T-cell (primary cell): Measurements from ENCODE around the gene FBXW7. TPM values are rescaled to one million over a fixed set of nuclear protein-coding genes. Genes with fewer than 3 reads are reported as not detected.

Experiments used
- ATAC-seq, 4 experiments: fragments of 200-7000 bp in 3 of 4; fragments of 150-1000 bp in 1 of 4; cut with Tn5 transposase; replicated peaks in 1 of 4; 1 replicate in 3 of 4; 2 replicates in 1 of 4; pipeline ENCODE4 v1.10.0; 2021; ENCODE audit warnings: moderate library complexity in 3 of 4, mild to moderate bottlenecking in 2 of 4, moderate number of reproducible peaks in 1 of 4
- CTCF ChIA-PET, 2 donors: fragments of 300-600 bp; sonication (Branson Sonifier 250); formaldehyde crosslinking; loops; one replicate each; lab custom pipeline; 2022; ENCODE audit warnings: antibody characterized with exemption in 2 of 2; lab: Charles Lee
- POLR2A ChIA-PET, 2 donors: fragments of 300-600 bp; sonication (Branson Sonifier 250); formaldehyde crosslinking; loops; one replicate each; lab custom pipeline; 2022; ENCODE audit warnings: antibody characterized with exemption in 2 of 2; lab: Charles Lee
- DNase-seq, 35 experiments: peaks; one replicate each; pipeline versions ENCODE4 v3.0.0 to v3.0.0-alpha.2; 2013 to 2023
- H3K27ac ChIP-seq: one replicate; pipeline ENCODE4 v1.5.1; 2013; ENCODE audit warnings: low read length
- H3K27me3 ChIP-seq, 2 experiments: replicated peaks in 1 of 2; 1 replicate in 1 of 2; 2 replicates in 1 of 2; pipeline versions ENCODE4 v1.6.1 to v1.7.0; 2013; ENCODE audit warnings: low read length in 1 of 2, mixed read lengths in 1 of 2; ENCODE audit not compliant: control insufficient read depth in 2 of 2, insufficient read depth in 2 of 2; ENCODE audit errors: extremely low read depth in 1 of 2
- H3K36me3 ChIP-seq, 2 donors: 1 replicate in 1 of 2; 2 replicates in 1 of 2; pipeline versions ENCODE4 v1.6.1 to v1.7.0; 2013; ENCODE audit warnings: low read length in 1 of 2; ENCODE audit not compliant: control insufficient read depth in 2 of 2, insufficient read depth in 1 of 2; ENCODE audit errors: extremely low read depth in 1 of 2
- H3K4me1 ChIP-seq, 2 experiments: 1 replicate in 1 of 2; 2 replicates in 1 of 2; pipeline versions ENCODE4 v1.6.1 to v1.7.0; 2013; ENCODE audit warnings: low read length in 2 of 2, mixed read lengths in 1 of 2; ENCODE audit not compliant: insufficient read depth in 2 of 2, control insufficient read depth in 1 of 2; ENCODE audit errors: extremely low read depth in 1 of 2
- H3K4me3 ChIP-seq, 2 donors: 1 replicate in 1 of 2; 2 replicates in 1 of 2; pipeline versions ENCODE4 v1.5.1 to v1.7.0; 2013; ENCODE audit warnings: mild to moderate bottlenecking in 2 of 2, low read length in 1 of 2, moderate library complexity in 1 of 2; ENCODE audit not compliant: control insufficient read depth in 1 of 2; ENCODE audit errors: extremely low read depth in 1 of 2
- H3K9me3 ChIP-seq: 2 replicates; pipeline ENCODE4 v1.7.0; 2013
- H3K27ac Mint-ChIP-seq, 2 donors: one replicate each; pipeline ENCODE4 v1.8.0; 2020 to 2021; ENCODE audit warnings: mild to moderate bottlenecking in 2 of 2, mixed read lengths in 2 of 2
- H3K27me3 Mint-ChIP-seq, 2 donors: one replicate each; pipeline ENCODE4 v1.8.0; 2021 to 2022; ENCODE audit warnings: mixed read lengths in 2 of 2
- H3K36me3 Mint-ChIP-seq: one replicate; pipeline ENCODE4 v1.8.0; 2021; ENCODE audit warnings: mixed read lengths
- H3K4me1 Mint-ChIP-seq, 3 donors: one replicate each; pipeline ENCODE4 v1.8.0; 2020 to 2022; ENCODE audit warnings: mixed read lengths in 3 of 3, mild to moderate bottlenecking in 1 of 3
- H3K4me3 Mint-ChIP-seq, 3 donors: one replicate each; pipeline ENCODE4 v1.8.0; 2020 to 2022; ENCODE audit warnings: mild to moderate bottlenecking in 3 of 3, mixed read lengths in 3 of 3, moderate library complexity in 3 of 3
- H3K9me3 Mint-ChIP-seq, 3 donors: one replicate each; pipeline ENCODE4 v1.8.0; 2020 to 2022; ENCODE audit warnings: mixed read lengths in 3 of 3
- WGBS: methylation state at CpG from one replicate; pipeline ENCODE4 v1.1.5; 2013; ENCODE audit warnings: missing lambda C conversion rate; ENCODE audit not compliant: insufficient coverage; 5-methylcytosine and 5-hydroxymethylcytosine counted together
- total RNA-seq, 35 experiments: library from RNA in 6 of 35; stranded (reverse) in 6 of 35; fragments of 120-200 nt in 1 of 35; gene quantifications; one replicate each; pipeline versions ENCODE4 v1.2.1 to v1.2.4 and lab custom pipeline; 2013 to 2026

The FBXW7 gene
- total RNA-seq, 5 donors from 2014 or later (not counting 1 experiment from before 2014, with no cell fraction given) = 91.9 to 131 (median 96.0) TPM

- no peaks in the 10 kb centered on the region for H3K27me3 Mint-ChIP-seq
- H3K36me3 Mint-ChIP-seq = peaks cover 19% of the 10 kb centered on the region
- peak overlapping the region in 1 of 3 donors; percentile 27 for H3K4me3 Mint-ChIP-seq
- CTCF ChIA-PET = interaction anchor here (0.6 to 1.2 kb wide), 3 partner anchors 14 to 1329 kb away, joined by 3 to 7 read pairs (median 5); no protein-coding TSS in a partner anchor
- Histone ChIP-seq H3K27me3 (no peaks in the 10 kb centered on the region), H3K4me1 (peaks cover 4 to 27% of the 10 kb centered on the region in 2 experiments), H3K36me3 (no peaks in the 10 kb centered on the region), H3K27ac (no peak overlapping the region), H3K9me3 (no peaks in the 10 kb centered on the region), H3K4me3 (no peak overlapping the region)
- DNase-seq (no peak), ATAC-seq (peak in 1 of 4 experiments; percentile 59)
- WGBS = 14% methylated on average over 2 of the region's 5 CpGs
- peak overlapping the region; percentile 16 to 66 for H3K27ac Mint-ChIP-seq
- H3K9me3 Mint-ChIP-seq = peaks cover 0 to 4% (median 0%) of the 10 kb centered on the region in 3 donors
- POLR2A ChIA-PET = interaction anchor here (0.6 to 0.7 kb wide), 3 partner anchors 13 to 77 kb away, joined by 3 to 11 read pairs (median 3); no protein-coding TSS in a partner anchor
- H3K4me1 Mint-ChIP-seq = peaks cover 55 to 62% (median 59%) of the 10 kb centered on the region in 3 donors
These were observed 71.7 kb downstream of the FBXW7 start for GRCh38 chr4:152464030-152464823.

- no peaks in the 10 kb centered on the region for H3K27me3 ChIP-seq
- Mint-ChIP-seq H3K9me3 (peaks cover 0 to 4% (median 0%) of the 10 kb centered on the region in 3 donors), H3K27me3 (no peaks in the 10 kb centered on the region), H3K36me3 (peaks cover 19% of the 10 kb centered on the region), H3K4me1 (peaks cover 61 to 68% (median 66%) of the 10 kb centered on the region in 3 donors), H3K27ac (peak overlapping the region; percentile 9 to 41), H3K4me3 (peak overlapping the region in 1 of 3 donors; percentile 27)
- ChIA-PET POLR2A (no interaction called here), CTCF (interaction anchor here (0.6 to 1.0 kb wide), 2 partner anchors 13 to 1328 kb away, joined by 3 to 7 read pairs; no protein-coding TSS in a partner anchor)
- peaks cover 4 to 28% of the 10 kb centered on the region in 2 experiments for H3K4me1 ChIP-seq
- H3K9me3 ChIP-seq = no peaks in the 10 kb centered on the region
- no CpG with 5 or more reads among the region's 2 CpGs for WGBS
- ATAC-seq = no peak
- no peak overlapping the region for H3K4me3 ChIP-seq
- H3K27ac ChIP-seq = no peak overlapping the region
- DNase-seq = no peak
- H3K36me3 ChIP-seq = no peaks in the 10 kb centered on the region
These were observed 72.3 kb downstream of the FBXW7 start for GRCh38 chr4:152463562-152463961.

GRCh38 chr4:152462695-152463094, 73.2 kb downstream of the FBXW7 start:
- POLR2A ChIA-PET = no interaction called here
- Mint-ChIP-seq H3K4me1 (peaks cover 67 to 73% (median 68%) of the 10 kb centered on the region in 3 donors), H3K36me3 (peaks cover 16% of the 10 kb centered on the region), H3K27me3 (no peaks in the 10 kb centered on the region), H3K4me3 (no peak overlapping the region), H3K27ac (no peak overlapping the region), H3K9me3 (peaks cover 0 to 4% (median 0%) of the 10 kb centered on the region in 3 donors)
- H3K27me3 ChIP-seq = no peaks in the 10 kb centered on the region
- WGBS = no CpG with 5 or more reads among the region's 1 CpG
- CTCF ChIA-PET = interaction anchor here in 1 of 2 donors (1.0 kb wide), 1 partner anchor 180 kb away, joined by 3 read pairs; no protein-coding TSS in a partner anchor
- DNase-seq (no peak), ATAC-seq (no peak)
- H3K27ac ChIP-seq = no peak overlapping the region
- no peak overlapping the region for H3K4me3 ChIP-seq
- no peaks in the 10 kb centered on the region for H3K9me3 ChIP-seq
- peaks cover 4 to 28% of the 10 kb centered on the region in 2 experiments for H3K4me1 ChIP-seq
- no peaks in the 10 kb centered on the region for H3K36me3 ChIP-seq

GRCh38 chr4:152462047-152462446, 73.8 kb downstream of the FBXW7 start:
- Histone ChIP-seq H3K27ac (no peak overlapping the region), H3K27me3 (no peaks in the 10 kb centered on the region), H3K4me1 (peaks cover 4 to 28% of the 10 kb centered on the region in 2 experiments), H3K36me3 (no peaks in the 10 kb centered on the region), H3K9me3 (no peaks in the 10 kb centered on the region), H3K4me3 (no peak overlapping the region)
- no peak for DNase-seq
- no peak overlapping the region for H3K27ac Mint-ChIP-seq
- POLR2A ChIA-PET = no interaction called here
- peaks cover 0 to under 1% (median 0%) of the 10 kb centered on the region in 3 donors for H3K9me3 Mint-ChIP-seq
- no peaks in the 10 kb centered on the region for H3K27me3 Mint-ChIP-seq
- CTCF ChIA-PET = interaction anchor here in 1 of 2 donors (0.6 to 1.0 kb wide), 2 partner anchors 181 to 228 kb away, joined by 3 read pairs; no protein-coding TSS in a partner anchor
- peaks cover 65 to 73% (median 68%) of the 10 kb centered on the region in 3 donors for H3K4me1 Mint-ChIP-seq
- H3K36me3 Mint-ChIP-seq = peaks cover 11% of the 10 kb centered on the region
- no peak for ATAC-seq
- H3K4me3 Mint-ChIP-seq = no peak overlapping the region
- WGBS = 92% methylated on average over 2 of the region's 2 CpGs

GRCh38 chr4:152460488-152460887, 75.4 kb downstream of the FBXW7 start:
- H3K4me1 Mint-ChIP-seq = peaks cover 71 to 80% (median 71%) of the 10 kb centered on the region in 3 donors

GRCh38 chr4:152459326-152459725, 76.6 kb downstream of the FBXW7 start:
- peaks cover 0 to 20% of the 10 kb centered on the region in 2 experiments for H3K4me1 ChIP-seq
- peaks cover 10% of the 10 kb centered on the region for H3K36me3 Mint-ChIP-seq
- CTCF ChIA-PET = interaction anchor here (0.8 to 1.4 kb wide), 3 partner anchors 40 to 179 kb away, joined by 3 to 7 read pairs (median 4); no protein-coding TSS in a partner anchor
- H3K4me3 Mint-ChIP-seq = peak overlapping the region in 1 of 3 donors; percentile 4
- no peaks in the 10 kb centered on the region for H3K27me3 Mint-ChIP-seq
- H3K4me3 ChIP-seq = no peak overlapping the region
- H3K9me3 Mint-ChIP-seq = no peaks in the 10 kb centered on the region
- H3K27ac Mint-ChIP-seq = peak overlapping the region; percentile 13 to 77
- ATAC-seq (peak in 2 of 4 experiments; percentile 32 to 40), DNase-seq (no peak)
- no peaks in the 10 kb centered on the region for H3K9me3 ChIP-seq
- WGBS = no CpG with 5 or more reads among the region's 1 CpG
- H3K4me1 Mint-ChIP-seq = peaks cover 64 to 77% (median 69%) of the 10 kb centered on the region in 3 donors
- no peaks in the 10 kb centered on the region for H3K36me3 ChIP-seq
- H3K27me3 ChIP-seq = no peaks in the 10 kb centered on the region
- POLR2A ChIA-PET = no interaction called here
- H3K27ac ChIP-seq = no peak overlapping the region

More at GRCh38 chr4:152460488-152460887, 75.4 kb downstream of the FBXW7 start:
- no peak overlapping the region for H3K4me3 ChIP-seq
- no peaks in the 10 kb centered on the region for H3K36me3 ChIP-seq
- POLR2A ChIA-PET = no interaction called here
- Mint-ChIP-seq H3K27ac (peak overlapping the region in 1 of 2 donors; percentile 25), H3K9me3 (no peaks in the 10 kb centered on the region), H3K4me3 (no peak overlapping the region), H3K27me3 (no peaks in the 10 kb centered on the region), H3K36me3 (peaks cover 10% of the 10 kb centered on the region)
- WGBS = no CpG with 5 or more reads among the region's 1 CpG
- ATAC-seq = no peak
- no peak for DNase-seq
- H3K27ac ChIP-seq = no peak overlapping the region
- H3K9me3 ChIP-seq = no peaks in the 10 kb centered on the region
- peaks cover 4 to 28% of the 10 kb centered on the region in 2 experiments for H3K4me1 ChIP-seq
- H3K27me3 ChIP-seq = no peaks in the 10 kb centered on the region
- CTCF ChIA-PET = no interaction called here
